ENCODE measurements around the gene WFDC2. TPM values are rescaled to one million over a fixed set of nuclear protein-coding genes. Genes with fewer than 3 reads are reported as not detected.

Gene WFDC2
- total and polyA plus RNA-seq, 10 of the 15 experiments (the other 5 are each of a cell fraction or from before 2014, with no cell fraction given) = 0.13 TPM; not detected in 9

DNA sequence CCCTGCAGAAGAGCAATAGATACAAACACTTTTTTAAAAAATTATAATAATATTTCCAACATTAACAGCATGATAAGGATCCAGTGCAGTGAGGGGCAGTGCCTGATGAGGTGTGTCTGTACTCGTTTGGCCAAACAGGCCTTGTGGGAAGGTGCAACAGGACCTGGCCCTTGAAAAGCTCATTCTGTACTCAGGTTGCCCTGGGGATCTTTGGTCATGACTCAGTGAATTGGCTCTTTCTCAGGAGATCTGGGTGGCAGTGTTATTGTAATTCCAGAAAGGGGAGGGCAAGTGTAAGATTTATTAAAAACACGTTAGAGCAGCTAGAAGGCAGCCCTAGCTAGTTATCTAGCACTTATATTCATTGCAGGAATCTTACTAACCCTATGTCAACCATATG lies 48.7 kb downstream of the WFDC2 start:
- no peaks in the 10 kb centered on the region for H3K79me2 ChIP-seq (ENCODE audit: control insufficient read depth, insufficient read depth, low read length)
- DNase-seq (ENCODE audit: low read depth, low spot score) (no peak), FAIRE-seq (no peak), ATAC-seq (no peak)
- CTCF ChIA-PET = interaction anchor here (1.2 kb wide), 1 partner anchor 74 kb away, joined by 4 read pairs; no protein-coding TSS in a partner anchor
- H3K27ac ChIP-seq (ENCODE audit: control insufficient read depth, insufficient read depth) = no peak overlapping the region
- no peaks in the 10 kb centered on the region for H3K9me3 ChIP-seq (replicated peaks; ENCODE audit: control insufficient read depth, insufficient read depth, low read length)
- in situ Hi-C loops (cut with MboI) (no loop called here), intact Hi-C loops (cut with micrococcal nuclease; ENCODE audit: unreplicated experiment) (no loop called here)
- WGBS (ENCODE audit: insufficient coverage, insufficient replicate concordance, low lambda C conversion rate, missing lambda C conversion rate) = 0% methylated on average over 2 of the region's 2 CpGs
- no peak overlapping the region for H3K4me2 ChIP-seq (ENCODE audit: control insufficient read depth, insufficient read depth)
- POLR2A ChIA-PET = no interaction called here
- TF ChIP-seq HDGF (IDR thresholded peaks at IDR 0.05) (no peak), CHD1 (IDR thresholded peaks at IDR 0.05; ENCODE audit: low read depth, low read length) (no peak), EP300 (IDR thresholded peaks at IDR 0.05; ENCODE audit: borderline replicate concordance in 1 of 2, control insufficient read depth in 1 of 2, low read depth in 2 of 2, low read length in 2 of 2) (no peak), PBX3 (IDR thresholded peaks at IDR 0.05; ENCODE audit: insufficient replicate concordance, low read depth, low read length) (no peak), ZNF622 (IDR thresholded peaks at IDR 0.05) (no peak), CHD2 (IDR thresholded peaks at IDR 0.05; ENCODE audit: borderline replicate concordance, low read depth, low read length) (no peak), SMARCA5 (IDR thresholded peaks at IDR 0.05) (no peak), NFYA (IDR thresholded peaks at IDR 0.05; ENCODE audit: borderline replicate concordance, low read depth, low read length) (no peak), SREBF2 (IDR thresholded peaks at IDR 0.05; ENCODE audit: low read length) (no peak), SIN3A (IDR thresholded peaks at IDR 0.05; ENCODE audit: low read depth, low read length) (no peak), BCL11A (IDR thresholded peaks at IDR 0.05; ENCODE audit: low read depth, low read length) (no peak), ETV6 (conservative IDR thresholded peaks at IDR 0.05 in 1 of 2, IDR thresholded peaks at IDR 0.05 in 1 of 2; ENCODE audit: borderline replicate concordance in 1 of 2, low read depth in 1 of 2) (no peak), GATAD2B (conservative IDR thresholded peaks at IDR 0.05; ENCODE audit: low read depth) (no peak)
- H3K36me3 ChIP-seq (ENCODE audit: control insufficient read depth in 2 of 2, insufficient read depth in 2 of 2, low read length in 1 of 2) = no peaks in the 10 kb centered on the region
- no TSS peak for BruUV-seq (replicated peaks)
- RAD21 ChIA-PET (ENCODE audit: unreplicated experiment) = no interaction called here
- no peaks in the 10 kb centered on the region for H3K4me1 ChIP-seq (ENCODE audit: control insufficient read depth, insufficient read depth, low read length)
- H3K27me3 ChIP-seq (replicated peaks in 1 of 2; ENCODE audit: control insufficient read depth in 2 of 2, insufficient read depth in 2 of 2, low read length in 1 of 2) = no peaks in the 10 kb centered on the region; a peak in 1 of 4 replicates
- H4K20me1 ChIP-seq (ENCODE audit: control insufficient read depth, insufficient read depth) = no peaks in the 10 kb centered on the region
- no peak overlapping the region for H2AFZ ChIP-seq (ENCODE audit: control insufficient read depth, low read depth, low read length)
- no peak overlapping the region for H3K9ac ChIP-seq (ENCODE audit: control insufficient read depth, insufficient read depth, low read length)
- H3K4me3 ChIP-seq = no peak overlapping the region
- SMC1A ChIA-PET (ENCODE audit: uncharacterized antibody, unreplicated experiment) = interaction anchor here (0.6 kb wide), 1 partner anchor 236 kb away, joined by 3 read pairs; no protein-coding TSS in a partner anchor
